Stimulated activated CD8-positive, alpha-beta memory T cell treated with anti-CD3 and anti-CD28 coated beads, Interleukin-15, amount 100 ng/mL, for 24 hours (primary cell): Measurements from ENCODE around the gene CKMT1A.
A peak's percentile ranks its signal among the peaks of the same experiment; 100 is the strongest.
"Not testable (repeated sequence)": the region's sequence is repeated elsewhere in the genome, so short reads cannot be mapped to it uniquely, and the experiment has no call there.

Experiments
- DNase-seq: peaks from one replicate; pipeline ENCODE4 v3.0.0-alpha.2; 2020; ENCODE audit warnings: low read depth

The CKMT1A gene

GRCh38 chr15:43693148-43694022 is at the start of gene CKMT1A:
Gene CKMT1A (plus strand): TSS chr15:43693859. CDS start chr15:43694051, 192 bp downstream.
- not testable (repeated sequence) for DNase-seq

GRCh38 chr15:43648649-43649429 is 44.8 kb upstream of the CKMT1A start, which contains the start of gene CATSPER2:
Gene CATSPER2 (minus strand): TSS chr15:43648844. CDS start chr15:43648061, 783 bp downstream.
- DNase-seq, result no peak

- DNase-seq, result not testable (repeated sequence)
These were observed 44.2 kb upstream of the CKMT1A start for GRCh38 chr15:43649430-43649926.

- DNase-seq, result not testable (repeated sequence)
These were observed 33.9 kb upstream of the CKMT1A start for GRCh38 chr15:43659727-43660126.

GRCh38 chr15:43662293-43662692 is 31.4 kb upstream of the CKMT1A start:
- DNase-seq, result not testable (repeated sequence)

GRCh38 chr15:43663333-43663732 is 30.3 kb upstream of the CKMT1A start:
- DNase-seq, result not testable (repeated sequence)

- DNase-seq, result not testable (repeated sequence)
These were observed 27.5 kb upstream of the CKMT1A start for GRCh38 chr15:43666177-43666576.

GRCh38 chr15:43674175-43674574 is 19.5 kb upstream of the CKMT1A start:
- not testable (repeated sequence) for DNase-seq

GRCh38 chr15:43689604-43690301 is 3.9 kb upstream of the CKMT1A start:
- DNase-seq, result not testable (repeated sequence)

- not testable (repeated sequence) for DNase-seq
These were observed 980 bp upstream of the CKMT1A start for GRCh38 chr15:43692679-43693078.

- DNase-seq, result no peak
These were observed 8.5 kb downstream of the CKMT1A start for GRCh38 chr15:43702174-43702573.

- no peak for DNase-seq
These were observed 9.2 kb downstream of the CKMT1A start for GRCh38 chr15:43702701-43703424.

GRCh38 chr15:43710431-43711131 is 16.9 kb downstream of the CKMT1A start:
- DNase-seq, result not testable (repeated sequence)

- DNase-seq, result no peak
These were observed 29.5 kb downstream of the CKMT1A start for GRCh38 chr15:43723151-43723550.

GRCh38 chr15:43726306-43726705 is 32.6 kb downstream of the CKMT1A start:
- not testable (repeated sequence) for DNase-seq

- not testable (repeated sequence) for DNase-seq
These were observed 34.5 kb downstream of the CKMT1A start for GRCh38 chr15:43728053-43728725.

- no peak for DNase-seq
These were observed 41.8 kb downstream of the CKMT1A start for GRCh38 chr15:43735416-43735815.

GRCh38 chr15:43746245-43746902 is 52.7 kb downstream of the CKMT1A start, which contains the start of gene PDIA3:
Gene PDIA3 (plus strand): TSS chr15:43746438. CDS start chr15:43746540, 102 bp downstream.
- DNase-seq, result peak; percentile 79

GRCh38 chr15:43746903-43747309 is 53.2 kb downstream of the CKMT1A start:
- DNase-seq, result not testable (repeated sequence)
